ENCODE data around the gene STIP1. TPM values are rescaled to one million over a fixed set of nuclear protein-coding genes. Genes with fewer than 3 reads are reported as not detected.

The STIP1 gene
- total and polyA plus RNA-seq, 2 of the 4 experiments (the other 2 are of a cell fraction) = 201 to 489 TPM

DNA sequence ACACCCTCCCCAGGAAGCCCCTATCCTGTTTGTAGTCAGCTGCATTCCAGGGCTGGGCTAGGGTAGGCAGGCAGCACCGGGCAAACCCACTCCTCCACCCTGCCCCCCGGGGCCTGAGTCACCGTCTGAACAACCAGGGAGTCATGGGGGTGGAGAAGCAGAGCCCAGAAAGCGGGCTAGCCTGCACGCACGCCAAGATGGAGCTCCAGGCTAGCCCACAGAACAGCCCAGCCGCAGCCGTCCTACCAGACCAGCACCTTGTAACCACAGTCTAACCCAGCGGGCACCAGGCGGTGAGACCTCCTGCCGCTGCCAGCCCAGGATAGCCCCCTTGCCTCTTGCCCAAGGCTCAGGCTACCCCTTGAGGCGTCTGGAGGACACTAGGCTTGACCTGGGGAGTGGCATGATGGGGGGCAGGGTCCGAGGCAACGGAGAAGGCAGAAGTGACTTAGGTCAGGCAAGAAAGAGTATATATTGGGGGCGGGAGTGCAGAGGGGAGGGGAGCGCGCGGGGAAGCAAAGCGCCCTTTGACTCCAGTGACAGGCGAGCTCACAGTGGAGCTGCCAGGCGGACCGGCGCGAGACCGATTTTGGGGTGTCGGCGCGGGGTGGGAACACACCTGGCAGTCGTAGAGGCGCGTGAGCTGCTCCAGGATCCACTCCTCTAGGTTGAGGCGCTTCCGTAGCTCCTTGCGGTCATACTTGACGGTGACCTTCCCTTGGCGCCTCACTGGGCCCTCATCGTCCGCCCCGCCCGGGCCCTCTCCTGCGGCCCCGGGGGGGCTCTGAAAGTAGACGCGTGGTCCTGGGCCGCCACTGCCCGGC, 60.0 kb downstream of the STIP1 start:
- H2BK120ac ChIP-seq (ENCODE audit: low read depth, low read length) = peak overlapping the region; percentile 92
- peak overlapping the region; percentile 100 for H3K4ac ChIP-seq (ENCODE audit: low read depth, low read length)
- peak overlapping the region; percentile 100 for H2AK5ac ChIP-seq (ENCODE audit: low read depth, low read length)
- no peaks in the 10 kb centered on the region for H3K9me3 ChIP-seq (ENCODE audit: control insufficient read depth, insufficient read depth, low read length)
- peak overlapping the region; percentile 56 for H3K18ac ChIP-seq (ENCODE audit: low read depth, low read length)
- peak overlapping the region; percentile 86 for H3K56ac ChIP-seq (ENCODE audit: extremely low read depth, insufficient read depth, low read length)
- peak overlapping the region; percentile 93 for H3K9ac ChIP-seq (ENCODE audit: low read depth, low read length)
- H4K20me1 ChIP-seq (ENCODE audit: insufficient read depth, low read length) = peaks cover 26% of the 10 kb centered on the region
- ATAC-seq (ENCODE audit: low read depth) (peak; percentile 5), DNase-seq (peak; percentile 91)
- peaks cover 5% of the 10 kb centered on the region for H3K9me1 ChIP-seq (ENCODE audit: insufficient read depth, low read length)
- H2AFZ ChIP-seq (replicated peaks; ENCODE audit: low read length, poor library complexity) = peak overlapping the region; percentile 89
- H4K5ac ChIP-seq (ENCODE audit: low read depth, low read length) = peak overlapping the region; percentile 51
- peak overlapping the region; percentile 100 for H3K14ac ChIP-seq (replicated peaks; ENCODE audit: low read depth, low read length)
- no TSS peak for BruUV-seq (replicated peaks)
- dilution Hi-C loops (cut with HindIII; ENCODE audit: low sequenced_read_pairs, unreplicated experiment) = no loop called here
- peaks cover 9% of the 10 kb centered on the region for H3K4me1 ChIP-seq (ENCODE audit: control insufficient read depth, insufficient read depth, low read length)
- peak overlapping the region; percentile 31 for H2BK20ac ChIP-seq (ENCODE audit: low read depth, low read length)
- ChIA-PET POLR2A (ENCODE audit: unreplicated experiment) (interaction anchor here (1.2 kb wide), 1 partner anchor 24 kb away, joined by 3 read pairs; no protein-coding TSS in a partner anchor), CTCF (interaction anchor here (0.6 to 2.1 kb wide), 2 partner anchors 24 to 55 kb away, joined by 4 to 7 read pairs; no protein-coding TSS in a partner anchor)
- H3K27me3 ChIP-seq (ENCODE audit: control insufficient read depth, insufficient read depth, low read length) = no peaks in the 10 kb centered on the region
- H3K23ac ChIP-seq (ENCODE audit: low read depth, low read length) = peak overlapping the region; percentile 96
- H3K36me3 ChIP-seq (ENCODE audit: control insufficient read depth, insufficient read depth, low read length) = peaks cover 12% of the 10 kb centered on the region
- peak overlapping the region; percentile 98 for H4K91ac ChIP-seq (ENCODE audit: insufficient read depth, low read depth, low read length)
- H2AK9ac ChIP-seq (replicated peaks; ENCODE audit: low read depth, low read length, poor library complexity) = peak overlapping the region; percentile 100
- peaks cover 8 to 33% of the 10 kb centered on the region in 2 experiments; a peak in 3 of 4 replicates for H3K79me1 ChIP-seq (ENCODE audit: low read depth in 1 of 2, low read length in 2 of 2)
- intact Hi-C loops (cut with micrococcal nuclease) = no loop called here
- H3K4me2 ChIP-seq (ENCODE audit: low read depth, low read length) = peak overlapping the region; percentile 96
- WGBS, 2 experiments (ENCODE audit: extremely low coverage in 2 of 2, insufficient read length in 1 of 2) = 0% methylated on average over 18 of the region's 46 CpGs; no CpG with 5 or more reads in 1 of the 2 experiments
- H2BK5ac ChIP-seq (ENCODE audit: low read depth, low read length, poor library complexity, severe bottlenecking) = peak overlapping the region; percentile 98
- H3K27ac ChIP-seq (ENCODE audit: insufficient read depth, low read length) = peak overlapping the region; percentile 98
- peak overlapping the region; percentile 52; the same call in 1 of the 3 replicates for H2BK15ac ChIP-seq (ENCODE audit: low read depth, low read length)
- H4K8ac ChIP-seq (ENCODE audit: low read depth in 2 of 2, low read length in 2 of 2) = peak overlapping the region; percentile 65 to 91
- in situ Hi-C loops (cut with MboI; ENCODE audit: low sequenced_read_pairs) = no loop called here
- peak overlapping the region; percentile 95 for H3K4me3 ChIP-seq (ENCODE audit: insufficient read depth, low read depth, low read length)
- no peak for TF ChIP-seq SMC3 (IDR thresholded peaks at IDR 0.05; ENCODE audit: low read depth, low read length)
- TF ChIP-seq BHLHE40 (IDR thresholded peaks at IDR 0.05; ENCODE audit: low read depth, low read length) = no peak; the same call in 1 of the 2 replicates
- peak; percentile 96 for TF ChIP-seq MAZ (IDR thresholded peaks at IDR 0.05; ENCODE audit: borderline replicate concordance, low read depth, low read length)
- TF ChIP-seq CHD1 (IDR thresholded peaks at IDR 0.05; ENCODE audit: low read depth, low read length) = peak; percentile 71; the same call in 1 of the 2 replicates
- TF ChIP-seq, protein P1, sequence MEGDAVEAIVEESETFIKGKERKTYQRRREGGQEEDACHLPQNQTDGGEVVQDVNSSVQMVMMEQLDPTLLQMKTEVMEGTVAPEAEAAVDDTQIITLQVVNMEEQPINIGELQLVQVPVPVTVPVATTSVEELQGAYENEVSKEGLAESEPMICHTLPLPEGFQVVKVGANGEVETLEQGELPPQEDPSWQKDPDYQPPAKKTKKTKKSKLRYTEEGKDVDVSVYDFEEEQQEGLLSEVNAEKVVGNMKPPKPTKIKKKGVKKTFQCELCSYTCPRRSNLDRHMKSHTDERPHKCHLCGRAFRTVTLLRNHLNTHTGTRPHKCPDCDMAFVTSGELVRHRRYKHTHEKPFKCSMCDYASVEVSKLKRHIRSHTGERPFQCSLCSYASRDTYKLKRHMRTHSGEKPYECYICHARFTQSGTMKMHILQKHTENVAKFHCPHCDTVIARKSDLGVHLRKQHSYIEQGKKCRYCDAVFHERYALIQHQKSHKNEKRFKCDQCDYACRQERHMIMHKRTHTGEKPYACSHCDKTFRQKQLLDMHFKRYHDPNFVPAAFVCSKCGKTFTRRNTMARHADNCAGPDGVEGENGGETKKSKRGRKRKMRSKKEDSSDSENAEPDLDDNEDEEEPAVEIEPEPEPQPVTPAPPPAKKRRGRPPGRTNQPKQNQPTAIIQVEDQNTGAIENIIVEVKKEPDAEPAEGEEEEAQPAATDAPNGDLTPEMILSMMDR (conservative IDR thresholded peaks at IDR 0.05; ENCODE audit: low read depth, low read length) = no peak
- TF ChIP-seq RFX5 (IDR thresholded peaks at IDR 0.05; ENCODE audit: low read depth, low read length) = no peak
- no peak for TF ChIP-seq ELK1 (IDR thresholded peaks at IDR 0.05; ENCODE audit: borderline replicate concordance, low read depth, low read length)
- TF ChIP-seq USF2 (IDR thresholded peaks at IDR 0.05; ENCODE audit: low read depth, low read length) = 0 out of 2 replicates have a peak, but pooled peaks have one; percentile 7
- no peak for TF ChIP-seq MAFK (IDR thresholded peaks at IDR 0.05; ENCODE audit: low read depth, low read length)
- TF ChIP-seq MXI1 (IDR thresholded peaks at IDR 0.05; ENCODE audit: borderline replicate concordance, low read depth, low read length) = peak; percentile 14; the same call in 1 of the 2 replicates
- 0 out of 2 replicates have a peak, but pooled peaks have one; percentile 23 for TF ChIP-seq NFE2L2 (IDR thresholded peaks at IDR 0.05; ENCODE audit: low read depth, low read length)
- peak; percentile 85 for TF ChIP-seq RCOR1 (IDR thresholded peaks at IDR 0.05; ENCODE audit: insufficient replicate concordance, low read length)
- peak; percentile 88 for TF ChIP-seq POLR2A (IDR thresholded peaks at IDR 0.05; ENCODE audit: low read depth, low read length)
